ENCODE results near the gene SEC61A1. TPM values are rescaled to one million over a fixed set of nuclear protein-coding genes. Genes with fewer than 3 reads are reported as not detected.

SEC61A1 gene
- total RNA-seq, 1 donor from 2014 or later: 296 TPM

DNA sequence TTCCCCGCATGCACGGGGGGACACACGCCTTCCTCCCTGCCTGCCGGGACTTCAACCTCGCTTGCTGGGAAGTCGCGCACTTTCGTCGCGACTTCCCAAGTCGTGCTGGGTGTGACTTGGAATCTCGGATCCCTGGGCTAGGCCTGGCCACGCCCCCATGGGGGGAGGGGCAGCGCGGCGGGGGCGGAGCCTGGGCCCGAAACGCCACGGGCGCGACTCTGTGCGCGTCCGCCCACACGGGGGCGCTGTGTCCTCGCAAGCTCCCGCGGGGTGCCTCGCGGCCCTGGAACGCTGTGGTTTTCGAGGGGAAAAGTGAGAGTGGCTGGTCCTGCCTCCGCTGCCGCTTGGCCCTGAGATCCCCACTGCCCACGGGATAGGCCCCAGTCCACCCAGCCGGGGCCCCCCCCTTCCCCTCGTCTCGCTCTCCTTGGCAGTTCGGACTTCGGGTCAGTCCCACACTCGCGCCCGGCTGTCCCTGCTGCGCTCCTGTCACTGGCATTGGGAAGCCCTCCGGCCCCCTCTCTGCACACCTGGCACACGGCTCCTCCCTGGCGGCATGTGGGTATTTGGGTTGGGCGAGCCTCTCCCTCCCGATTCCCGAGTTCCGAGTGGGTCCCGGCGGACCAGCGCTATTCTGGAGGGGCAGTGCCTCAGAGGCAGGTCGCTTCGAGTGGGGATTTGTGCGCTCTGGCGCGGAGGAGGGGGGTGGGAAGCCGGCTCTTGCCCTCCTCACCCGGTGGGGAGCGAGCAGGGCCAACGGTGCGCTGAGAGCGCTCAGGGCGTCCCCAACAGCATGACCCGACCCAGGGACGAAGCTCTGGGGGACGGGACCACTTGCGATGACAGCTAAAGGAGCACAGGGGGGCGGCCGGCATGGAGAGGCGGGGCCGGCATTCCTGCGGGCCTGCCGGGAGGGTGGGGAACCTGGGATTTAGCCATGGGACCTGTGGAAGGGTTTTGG, 23.6 kb downstream of the SEC61A1 start:
- Mint-ChIP-seq H3K27ac (ENCODE audit: unreplicated experiment) (no peak overlapping the region), H3K27me3 (ENCODE audit: unreplicated experiment) (peaks cover 3% of the 10 kb centered on the region), H3K4me1 (ENCODE audit: unreplicated experiment) (peaks cover 9% of the 10 kb centered on the region), H3K4me3 (ENCODE audit: unreplicated experiment) (no peak overlapping the region), H3K36me3 (ENCODE audit: low read depth, unreplicated experiment) (peaks cover 11% of the 10 kb centered on the region), H3K9me3 (ENCODE audit: unreplicated experiment) (no peaks in the 10 kb centered on the region)
- TF ChIP-seq, protein P1, sequence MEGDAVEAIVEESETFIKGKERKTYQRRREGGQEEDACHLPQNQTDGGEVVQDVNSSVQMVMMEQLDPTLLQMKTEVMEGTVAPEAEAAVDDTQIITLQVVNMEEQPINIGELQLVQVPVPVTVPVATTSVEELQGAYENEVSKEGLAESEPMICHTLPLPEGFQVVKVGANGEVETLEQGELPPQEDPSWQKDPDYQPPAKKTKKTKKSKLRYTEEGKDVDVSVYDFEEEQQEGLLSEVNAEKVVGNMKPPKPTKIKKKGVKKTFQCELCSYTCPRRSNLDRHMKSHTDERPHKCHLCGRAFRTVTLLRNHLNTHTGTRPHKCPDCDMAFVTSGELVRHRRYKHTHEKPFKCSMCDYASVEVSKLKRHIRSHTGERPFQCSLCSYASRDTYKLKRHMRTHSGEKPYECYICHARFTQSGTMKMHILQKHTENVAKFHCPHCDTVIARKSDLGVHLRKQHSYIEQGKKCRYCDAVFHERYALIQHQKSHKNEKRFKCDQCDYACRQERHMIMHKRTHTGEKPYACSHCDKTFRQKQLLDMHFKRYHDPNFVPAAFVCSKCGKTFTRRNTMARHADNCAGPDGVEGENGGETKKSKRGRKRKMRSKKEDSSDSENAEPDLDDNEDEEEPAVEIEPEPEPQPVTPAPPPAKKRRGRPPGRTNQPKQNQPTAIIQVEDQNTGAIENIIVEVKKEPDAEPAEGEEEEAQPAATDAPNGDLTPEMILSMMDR (IDR thresholded peaks at IDR 0.05; ENCODE audit: unreplicated experiment): peak; percentile 97
- DNase-seq (ENCODE audit: low spot score): peak; percentile 97

DNA sequence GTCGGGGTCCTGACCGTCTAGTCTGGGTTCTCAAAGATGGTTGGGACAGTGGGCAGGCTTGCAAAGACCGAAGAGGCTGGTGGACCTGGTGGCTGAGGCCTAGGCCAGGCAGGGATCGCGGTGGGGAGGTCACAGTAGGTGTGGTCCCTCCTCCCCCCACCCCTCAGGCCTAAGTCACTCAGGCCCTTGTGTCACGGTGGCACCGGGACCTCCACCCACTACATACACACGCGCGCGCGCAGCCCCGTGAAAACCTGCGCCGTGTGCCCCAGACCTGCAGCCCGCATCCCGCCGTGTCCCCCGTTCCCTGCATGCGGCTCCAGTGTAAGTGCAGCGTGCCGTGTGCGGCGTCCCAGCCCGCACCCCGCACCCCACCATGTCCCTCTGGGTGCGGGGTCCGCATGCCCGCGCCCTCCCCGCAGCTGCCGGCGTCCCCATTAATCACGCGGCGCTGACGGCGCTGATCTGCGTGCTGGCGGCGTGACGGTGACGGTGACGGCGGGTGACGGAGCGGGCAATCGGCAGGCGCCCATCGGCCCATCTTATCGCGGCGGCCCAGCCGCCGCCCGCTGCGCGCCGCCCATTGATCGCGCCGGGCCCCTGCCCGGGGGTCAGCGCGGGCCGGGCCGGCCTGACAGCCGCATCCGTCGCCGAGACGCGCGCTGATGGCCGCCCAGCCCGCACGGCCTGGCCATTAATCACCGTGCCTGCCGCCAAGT, 24.4 kb downstream of the SEC61A1 start:
- DNase-seq (ENCODE audit: low spot score): peak; percentile 45
- Mint-ChIP-seq H3K27me3 (ENCODE audit: unreplicated experiment) (peaks cover 3% of the 10 kb centered on the region), H3K27ac (ENCODE audit: unreplicated experiment) (no peak overlapping the region), H3K4me1 (ENCODE audit: unreplicated experiment) (peaks cover 9% of the 10 kb centered on the region), H3K9me3 (ENCODE audit: unreplicated experiment) (no peaks in the 10 kb centered on the region), H3K4me3 (ENCODE audit: unreplicated experiment) (no peak overlapping the region), H3K36me3 (ENCODE audit: low read depth, unreplicated experiment) (peaks cover 17% of the 10 kb centered on the region)
- TF ChIP-seq, protein P1 (IDR thresholded peaks at IDR 0.05; ENCODE audit: unreplicated experiment): no peak

DNA sequence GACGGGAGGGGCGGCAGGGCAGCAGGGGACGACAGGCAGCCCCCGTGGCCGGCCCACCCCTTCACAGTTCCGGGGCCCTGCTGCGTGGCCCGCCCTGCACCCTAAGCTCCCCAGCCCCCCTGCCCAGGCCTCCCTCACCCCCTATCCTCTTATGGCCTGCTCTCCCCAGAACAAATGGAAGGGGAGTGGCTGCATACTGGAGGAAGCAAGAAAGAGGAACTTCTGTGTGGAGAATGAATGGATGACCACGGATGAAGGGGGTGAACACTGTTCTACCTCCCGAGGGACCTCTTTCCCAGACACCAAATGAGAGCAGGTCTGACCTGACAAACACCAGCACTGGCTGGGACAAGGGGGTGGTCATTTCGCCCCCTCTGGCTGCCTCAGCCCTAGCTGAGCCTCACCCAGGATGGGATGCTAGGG, 25.0 kb downstream of the SEC61A1 start:
- Mint-ChIP-seq H3K4me3 (ENCODE audit: unreplicated experiment) (no peak overlapping the region), H3K4me1 (ENCODE audit: unreplicated experiment) (peaks cover 9% of the 10 kb centered on the region), H3K36me3 (ENCODE audit: low read depth, unreplicated experiment) (peaks cover 19% of the 10 kb centered on the region), H3K27me3 (ENCODE audit: unreplicated experiment) (peaks cover 3% of the 10 kb centered on the region), H3K27ac (ENCODE audit: unreplicated experiment) (no peak overlapping the region), H3K9me3 (ENCODE audit: unreplicated experiment) (no peaks in the 10 kb centered on the region)
- DNase-seq (ENCODE audit: low spot score): no peak
- TF ChIP-seq, protein P1 (IDR thresholded peaks at IDR 0.05; ENCODE audit: unreplicated experiment): no peak

DNA sequence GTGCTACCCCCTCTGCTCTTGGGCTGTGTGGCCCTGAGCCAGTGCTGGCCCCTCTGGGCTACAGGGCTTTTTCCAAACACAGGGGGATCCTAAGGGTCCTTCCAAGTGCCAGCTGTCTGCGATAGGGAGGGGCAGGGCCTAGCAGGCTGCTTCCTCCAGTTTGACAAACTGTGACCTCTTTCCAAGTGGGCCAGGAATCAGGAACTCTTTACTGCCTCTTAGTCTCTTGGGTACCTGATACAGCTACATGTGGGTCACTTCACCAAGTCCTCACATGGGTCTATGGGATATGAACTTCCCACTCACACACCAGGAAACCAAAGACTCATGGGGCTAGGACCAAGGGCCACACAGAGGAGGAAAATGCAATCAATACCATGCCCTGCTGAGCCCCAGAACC, 25.4 kb downstream of the SEC61A1 start:
- TF ChIP-seq, protein P1 (IDR thresholded peaks at IDR 0.05; ENCODE audit: unreplicated experiment): no peak
- Mint-ChIP-seq H3K27me3 (ENCODE audit: unreplicated experiment) (peaks cover 3% of the 10 kb centered on the region), H3K4me1 (ENCODE audit: unreplicated experiment) (peaks cover 9% of the 10 kb centered on the region), H3K36me3 (ENCODE audit: low read depth, unreplicated experiment) (peaks cover 19% of the 10 kb centered on the region), H3K4me3 (ENCODE audit: unreplicated experiment) (no peak overlapping the region), H3K27ac (ENCODE audit: unreplicated experiment) (no peak overlapping the region), H3K9me3 (ENCODE audit: unreplicated experiment) (no peaks in the 10 kb centered on the region)
- DNase-seq (ENCODE audit: low spot score): no peak

All from endothelial cell (in vitro differentiated cells).